HEK293T (cell line): Measurements from ENCODE around the gene ROPN1L.

Experiments
- ARNT ChIP-seq: fragments of 450-650 bp; IDR thresholded peaks from 2 replicates; pipeline ENCODE4 v1.6.1; 2017; ENCODE audit warnings: mild to moderate bottlenecking
- BHLHE40 ChIP-seq: fragments of 450-650 bp; IDR thresholded peaks from 2 replicates; pipeline ENCODE4 v1.6.1; 2016; ENCODE audit warnings: mild to moderate bottlenecking, moderate library complexity, borderline replicate concordance
- FOXA1 ChIP-seq: fragments of 450-650 bp; IDR thresholded peaks from 2 replicates; pipeline ENCODE4 v1.6.1; 2016; ENCODE audit warnings: mild to moderate bottlenecking
- HDGF ChIP-seq: fragments of 450-650 bp; IDR thresholded peaks from 2 replicates; pipeline ENCODE4 v1.6.1; 2017; ENCODE audit warnings: antibody characterized with exemption, borderline replicate concordance
- L3MBTL2 ChIP-seq: fragments of 450-650 bp; conservative IDR thresholded peaks from 2 replicates; pipeline ENCODE4 v1.6.1; 2016; ENCODE audit warnings: mild to moderate bottlenecking
- PKNOX1 ChIP-seq: fragments of 450-650 bp; IDR thresholded peaks from 2 replicates; pipeline ENCODE4 v1.6.1; 2016
- SP1 ChIP-seq: fragments of 450-650 bp; IDR thresholded peaks from 2 replicates; pipeline ENCODE4 v1.6.1; 2017
- SUZ12 ChIP-seq: fragments of 450-650 bp; IDR thresholded peaks from 2 replicates; pipeline ENCODE4 v1.6.1; 2016; ENCODE audit warnings: mild to moderate bottlenecking
- TARDBP ChIP-seq: fragments of 450-650 bp; IDR thresholded peaks from 2 replicates; pipeline ENCODE4 v1.6.1; 2016
- ZNF384 ChIP-seq: fragments of 450-650 bp; IDR thresholded peaks from 2 replicates; pipeline ENCODE4 v1.6.1; 2016

- TF ChIP-seq L3MBTL2 (no peak), BHLHE40 (no peak), SP1 (no peak), PKNOX1 (no peak), HDGF (no peak), FOXA1 (no peak), SUZ12 (no peak), ARNT (no peak), TARDBP (no peak), ZNF384 (no peak)
Measured at GRCh38 chr5:10490927-10491672, 49.4 kb downstream of the ROPN1L start.
